GM13976 (cell line): ENCODE data around the gene ATRN.

Source experiments
- DNase-seq: peaks from one replicate; pipeline ENCODE4 v3.0.0; 2012; ENCODE audit warnings: low spot score
- CTCF ChIP-seq: IDR thresholded peaks from 2 replicates; pipeline ENCODE4 v1.5.1; 2012; ENCODE audit warnings: borderline replicate concordance, mild to moderate bottlenecking; ENCODE audit not compliant: insufficient read depth; ENCODE audit errors: extremely low read depth, missing control alignments, control extremely low read depth
- in situ Hi-C: fragments of 300-500 bp; cut with MboI; formaldehyde crosslinking; loops from one replicate; pipeline ENCODE4 v1.12.0; 2022; ENCODE audit warnings: low sequenced_read_pairs, mixed read lengths, inconsistent platforms; ENCODE audit not compliant: unreplicated experiment

The ATRN gene

GRCh38 chr20:3559637-3560036 is 88.8 kb downstream of the ATRN start:
- in situ Hi-C loops: no loop called here
- no peak for DNase-seq
- no peak for TF ChIP-seq CTCF

GRCh38 chr20:3560162-3560561 is 89.3 kb downstream of the ATRN start:
- in situ Hi-C loops: no loop called here
- DNase-seq: no peak
- no peak for TF ChIP-seq CTCF

GRCh38 chr20:3560578-3560977 is 89.8 kb downstream of the ATRN start:
- no peak for DNase-seq
- TF ChIP-seq CTCF: no peak
- in situ Hi-C loops: no loop called here

- DNase-seq: no peak
- in situ Hi-C loops: no loop called here
- TF ChIP-seq CTCF: no peak
Observed at GRCh38 chr20:3563133-3563532, 92.3 kb downstream of the ATRN start.

GRCh38 chr20:3563548-3564177 is 92.8 kb downstream of the ATRN start:
- peak; percentile 43 for DNase-seq
- TF ChIP-seq CTCF: peak; percentile 54
- in situ Hi-C loops: no loop called here

- TF ChIP-seq CTCF: no peak
- in situ Hi-C loops: no loop called here
- no peak for DNase-seq
Observed at GRCh38 chr20:3565851-3566250, 95.0 kb downstream of the ATRN start.

GRCh38 chr20:3572151-3572550 is 101.3 kb downstream of the ATRN start:
- DNase-seq: no peak
- no peak for TF ChIP-seq CTCF
- in situ Hi-C loops: no loop called here
